NCI-H345 treated with DMSO at 0.1 percent for 48 hours (cell line): ENCODE results near the gene BSN.
"Not testable (repeated sequence)": the region's sequence is repeated elsewhere in the genome, so short reads cannot be mapped to it uniquely, and the experiment has no call there.

Source experiments
- DNase-seq: peaks from one replicate; lab custom pipeline; 2025; ENCODE audit not compliant: unreplicated experiment; lab: John Stamatoyannopoulos, UW

BSN gene

GRCh38 chr3:49689046-49689907 lies 135.0 kb downstream of the BSN start, which contains the start of the genes MST1 and RNF123:
Gene MST1, minus strand, starts transcription at chr3:49689474. Its CDS starts 783 bp downstream, at chr3:49688691.
Gene RNF123, plus strand, starts transcription at chr3:49689557. Its CDS starts 1,609 bp downstream, at chr3:49691166.
- no peak for DNase-seq

DNA sequence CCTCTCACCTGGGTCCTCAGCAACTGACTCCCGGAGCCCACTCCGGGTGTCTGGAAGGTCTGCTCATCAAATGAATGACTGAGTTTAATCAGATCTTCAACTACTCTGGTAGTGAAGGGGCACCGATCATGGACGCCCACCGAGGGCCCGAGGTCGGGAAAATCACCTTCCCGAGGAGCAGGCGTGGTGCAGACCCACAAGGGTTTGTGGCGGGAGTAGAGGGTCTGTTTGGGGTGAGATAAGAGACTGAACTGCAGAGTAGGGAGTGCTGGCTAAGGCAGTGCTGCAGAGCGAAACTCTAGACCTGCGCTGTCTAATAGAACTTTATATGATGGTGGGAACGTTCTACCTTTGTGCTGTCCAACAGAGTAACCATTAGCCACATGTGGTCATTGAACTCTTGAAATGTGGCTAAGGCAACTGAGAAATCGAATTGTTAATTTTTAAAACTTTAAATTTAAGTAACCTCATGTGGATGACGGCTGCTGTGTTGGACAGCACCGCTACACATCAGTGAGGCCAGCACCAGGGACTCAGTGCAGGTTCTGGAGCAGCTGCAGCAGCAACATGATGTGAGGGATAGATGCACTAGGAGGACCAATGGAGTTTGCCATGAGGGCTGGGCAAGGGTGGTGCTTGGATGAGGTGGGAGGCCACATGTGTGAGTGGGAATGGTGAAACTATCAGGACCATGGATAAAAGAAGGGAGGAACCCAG lies 135.8 kb downstream of the BSN start:
- not testable (repeated sequence) for DNase-seq

GRCh38 chr3:49690856-49691255 lies 136.6 kb downstream of the BSN start:
- not testable (repeated sequence) for DNase-seq

- DNase-seq: not testable (repeated sequence)
Observed at GRCh38 chr3:49691481-49691880, 137.2 kb downstream of the BSN start.

GRCh38 chr3:49694409-49695070 lies 140.3 kb downstream of the BSN start:
- DNase-seq: not testable (repeated sequence)

GRCh38 chr3:49695350-49696015 lies 141.2 kb downstream of the BSN start:
- DNase-seq: not testable (repeated sequence)

DNA sequence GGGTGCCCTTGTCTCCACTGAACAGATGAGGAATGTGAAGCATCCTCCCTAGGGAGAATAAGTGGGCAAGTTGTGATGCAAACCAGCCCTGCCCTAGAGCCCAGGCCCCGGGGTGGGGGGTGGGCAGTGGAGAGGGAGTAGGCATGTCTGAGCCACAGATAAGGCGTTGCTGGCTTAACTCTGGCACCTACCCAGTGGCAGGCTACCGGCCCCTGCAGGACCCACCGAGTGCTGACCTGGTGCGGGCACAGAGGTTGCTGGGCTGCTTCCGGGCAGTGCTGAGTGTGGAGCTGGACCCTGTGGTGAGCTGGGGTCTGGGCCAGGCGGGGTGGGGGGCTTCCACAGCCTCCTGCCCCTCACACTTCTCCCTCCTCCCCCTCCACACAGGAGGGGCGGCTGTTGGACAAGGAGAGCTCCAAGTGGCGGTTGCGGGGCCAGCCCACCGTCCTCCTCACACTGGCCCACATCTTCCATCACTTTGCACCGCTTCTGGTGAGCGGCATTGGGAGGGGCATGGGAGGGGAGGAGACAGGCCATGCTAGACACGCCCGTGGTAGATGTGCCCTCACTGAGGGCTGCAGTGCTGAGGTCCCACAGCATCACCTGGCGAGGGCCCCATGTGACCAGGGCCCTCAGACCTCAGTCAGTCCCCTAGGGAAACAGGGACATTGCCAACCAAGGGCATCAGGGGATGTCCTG lies 145.2 kb downstream of the BSN start:
- no peak for DNase-seq

DNA sequence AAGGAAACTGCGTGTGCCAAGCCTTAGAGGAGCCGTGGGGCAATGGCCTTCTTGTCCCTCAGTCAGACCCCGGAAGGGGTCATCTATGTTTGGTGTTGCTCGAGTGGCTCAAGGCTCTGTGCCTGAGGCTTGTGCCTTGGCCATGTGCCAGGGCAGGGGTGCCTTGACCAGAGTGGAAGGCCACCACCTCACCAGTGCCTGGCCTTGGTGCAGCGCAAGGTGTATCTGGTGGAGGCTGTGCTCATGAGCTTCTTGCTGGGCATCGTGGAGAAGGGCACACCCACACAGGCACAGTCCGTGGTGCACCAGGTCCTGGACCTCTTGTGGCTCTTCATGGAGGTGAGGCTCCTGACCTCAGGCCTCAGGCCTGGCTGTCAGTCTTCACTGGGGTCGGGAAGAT lies 145.7 kb downstream of the BSN start:
- DNase-seq: no peak

- DNase-seq: no peak
Observed at GRCh38 chr3:49700453-49701128, 146.3 kb downstream of the BSN start.

DNA sequence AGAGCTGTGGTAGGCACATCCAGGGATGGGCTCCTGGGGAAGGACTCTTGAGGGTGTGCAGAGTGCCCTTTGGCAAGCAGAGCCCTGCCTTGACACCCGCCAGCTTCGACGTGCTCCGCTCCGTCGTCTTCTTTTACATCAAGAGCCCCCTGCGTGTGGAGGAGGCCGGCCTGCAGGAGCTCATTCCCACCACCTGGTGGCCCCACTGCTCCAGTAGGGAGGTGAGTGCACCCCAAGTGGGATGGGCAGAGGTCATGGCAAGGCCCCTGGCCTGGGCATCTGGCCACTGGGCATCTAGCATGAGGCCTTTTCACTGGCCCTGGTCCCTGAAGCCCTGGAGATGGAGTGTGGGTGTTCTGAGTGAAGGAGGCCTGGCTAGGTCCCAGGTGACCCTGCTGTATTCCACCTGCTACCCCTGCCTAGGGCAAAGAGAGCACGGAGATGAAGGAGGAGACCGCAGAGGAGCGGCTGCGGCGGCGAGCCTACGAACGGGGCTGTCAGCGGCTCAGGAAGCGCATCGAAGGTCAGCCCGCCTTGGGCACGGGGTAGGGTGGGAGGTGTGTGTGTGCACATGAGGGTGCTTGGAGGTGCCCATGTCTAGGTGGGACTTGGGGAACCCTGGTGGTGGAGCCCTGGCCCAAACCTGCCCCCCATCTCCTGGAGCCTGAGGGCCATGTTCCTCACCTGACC lies 147.3 kb downstream of the BSN start:
- DNase-seq: no peak

GRCh38 chr3:49702672-49703071 lies 148.4 kb downstream of the BSN start:
- DNase-seq: no peak

DNA sequence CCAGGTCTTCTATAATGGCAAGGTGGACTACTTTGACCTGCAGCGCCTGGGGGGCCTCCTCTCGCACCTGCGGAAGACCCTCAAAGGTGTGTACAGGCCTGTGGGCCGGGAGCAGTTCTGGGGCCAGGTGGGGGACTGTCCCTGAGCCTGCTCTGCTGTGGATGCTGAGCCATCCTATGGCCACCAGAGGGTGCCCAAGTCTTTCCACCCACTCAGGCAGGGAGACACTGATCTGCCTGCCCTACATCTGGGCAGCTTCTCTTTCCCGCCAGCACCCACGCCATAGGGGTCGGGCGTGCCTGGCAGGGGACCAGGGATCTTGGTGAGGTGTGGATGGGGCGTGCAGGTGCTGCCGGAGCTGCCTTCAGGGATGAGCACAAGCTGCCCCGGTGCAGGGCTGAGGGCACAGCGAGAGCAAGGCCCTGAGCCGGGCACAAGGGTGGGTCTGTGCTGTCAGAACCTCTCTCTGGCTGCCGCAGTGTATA lies 149.2 kb downstream of the BSN start:
- DNase-seq: peak; percentile 5

- no peak for DNase-seq
Observed at GRCh38 chr3:49703956-49704355, 149.7 kb downstream of the BSN start.

GRCh38 chr3:49704629-49705028 lies 150.4 kb downstream of the BSN start:
- DNase-seq: no peak

GRCh38 chr3:49705390-49705960 lies 151.2 kb downstream of the BSN start:
- no peak for DNase-seq

DNA sequence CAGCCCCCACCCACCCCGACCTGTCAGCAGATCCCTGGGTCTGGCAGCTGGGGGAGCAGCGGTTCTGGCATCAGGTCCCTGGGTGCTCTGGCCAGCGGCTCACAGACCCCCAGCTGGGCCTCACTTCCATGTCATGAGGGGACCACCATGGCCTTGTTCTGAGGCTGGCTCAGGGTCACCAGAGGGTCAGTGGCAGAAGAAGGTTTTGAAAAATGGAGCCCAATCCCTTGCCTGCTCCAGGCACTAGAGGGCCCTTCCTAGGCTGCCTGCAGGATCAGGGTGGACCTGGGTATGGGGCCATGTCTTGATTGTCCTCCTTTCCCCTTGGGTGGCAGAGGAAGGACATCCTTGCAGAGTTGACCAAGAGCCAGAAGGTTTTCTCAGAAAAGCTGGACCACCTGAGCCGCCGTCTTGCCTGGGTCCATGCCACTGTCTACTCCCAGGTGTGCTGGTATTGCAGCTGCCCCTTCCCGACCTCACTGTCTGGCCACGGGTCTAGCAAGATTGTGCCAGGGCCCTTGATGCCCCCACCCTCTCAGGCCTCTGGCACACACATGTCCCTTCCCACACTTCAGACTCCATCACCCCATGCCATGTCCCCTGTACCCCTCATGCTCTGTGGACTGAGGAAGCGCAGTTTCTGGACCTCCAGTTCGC lies 152.3 kb downstream of the BSN start:
- DNase-seq: no peak

- DNase-seq: no peak
Observed at GRCh38 chr3:49707113-49707480, 152.8 kb downstream of the BSN start.

DNA sequence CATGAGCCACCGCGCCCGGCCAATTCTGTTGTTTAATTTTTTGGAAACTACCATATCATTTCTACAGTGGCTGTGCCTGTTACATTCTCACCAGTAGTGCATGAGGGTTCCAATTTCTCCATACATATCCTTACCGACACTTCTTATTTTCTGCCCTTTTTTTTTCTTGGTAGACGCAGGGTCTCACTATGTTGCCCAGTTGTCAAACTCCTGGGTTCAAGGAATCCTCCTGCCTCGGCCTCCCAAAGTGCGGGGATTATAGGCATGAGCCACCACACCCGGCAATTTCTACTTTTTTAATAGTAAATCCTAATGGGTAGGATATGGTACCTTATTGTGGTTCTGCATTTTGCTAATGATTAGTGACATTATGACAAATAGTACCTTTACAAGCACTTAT lies 155.6 kb downstream of the BSN start:
- DNase-seq: no peak
